Measurements from ENCODE around the gene EDA2R. TPM values are rescaled to one million over a fixed set of nuclear protein-coding genes. Genes with fewer than 3 reads are reported as not detected.

The EDA2R gene
- total RNA-seq, 2 donors from 2014 or later, result 1.1 to 1.7 TPM

DNA sequence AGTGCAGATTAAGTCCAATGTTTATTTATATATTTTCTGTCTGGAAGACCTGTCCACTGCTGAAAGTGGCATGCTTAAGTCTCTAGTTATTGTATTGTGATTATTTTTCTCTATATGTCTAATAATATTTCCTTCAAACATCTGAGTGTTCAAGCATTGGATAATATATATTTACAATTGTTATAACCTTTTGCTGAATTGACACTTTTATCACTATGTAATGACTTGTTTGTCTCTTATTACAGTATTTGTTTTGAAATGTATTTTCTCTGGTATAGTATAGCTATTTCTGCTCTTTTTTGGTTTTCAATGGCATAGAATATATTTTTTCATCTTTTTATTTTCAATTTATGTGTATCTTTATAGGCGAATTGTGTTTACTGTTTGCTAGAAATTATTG, 59.7 kb downstream of the EDA2R start:
- intact Hi-C loops (cut with DNase I, micrococcal nuclease), result no loop called here
- no peak for DNase-seq
- no peak for ATAC-seq

DNA sequence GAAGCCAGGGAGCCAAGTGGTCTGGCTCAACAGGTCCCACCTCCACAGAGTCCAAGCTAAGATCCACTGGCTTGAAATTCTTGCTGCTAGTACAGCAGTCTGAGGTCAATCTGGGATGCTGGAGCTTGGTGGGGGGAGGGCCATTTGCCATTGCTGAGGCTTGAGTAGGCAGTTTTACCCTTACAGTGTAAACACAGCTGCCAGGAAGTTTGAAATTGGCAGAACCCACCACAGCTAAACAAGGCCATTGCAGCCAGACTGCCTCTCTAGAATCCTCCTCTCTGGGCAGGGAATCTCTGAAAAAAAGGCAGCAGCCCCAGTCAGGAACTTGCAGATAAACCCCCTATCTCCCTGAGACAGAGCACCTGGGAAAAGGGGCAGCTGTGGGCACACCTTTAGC, 84.9 kb downstream of the EDA2R start:
- ATAC-seq (no peak), DNase-seq (no peak)
- intact Hi-C loops (cut with DNase I, micrococcal nuclease), result no loop called here

DNA sequence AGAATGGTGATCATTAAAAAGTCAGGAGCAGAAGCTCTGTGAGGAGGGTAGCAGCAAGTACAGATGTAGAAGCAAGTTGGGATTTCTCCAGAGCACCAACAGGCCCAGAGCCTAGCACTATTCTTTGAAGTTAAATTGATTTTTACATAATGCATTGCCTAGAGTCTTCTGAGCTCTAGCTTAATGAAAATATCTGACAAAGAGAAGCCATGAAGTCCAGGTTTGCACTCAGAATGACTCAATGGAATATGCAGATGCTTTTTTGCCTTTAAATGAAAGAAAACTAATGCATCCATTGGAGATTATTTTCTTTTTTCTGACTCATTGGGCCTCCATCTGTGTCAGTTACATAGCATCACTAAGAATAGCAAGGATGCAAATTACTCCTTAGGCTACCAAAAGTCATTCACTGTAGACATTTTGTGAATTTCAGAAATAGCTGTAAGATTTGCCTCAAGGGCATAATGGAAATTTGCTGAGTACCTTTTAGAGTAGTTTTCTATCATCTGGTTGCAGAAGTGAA, 91.0 kb downstream of the EDA2R start:
- ATAC-seq (no peak), DNase-seq (no peak)

More for the DNA sequence above, 91.0 kb downstream of the EDA2R start:
- intact Hi-C loops (cut with DNase I, micrococcal nuclease), result no loop called here
